ENCODE data around the gene LY6G5C. TPM values are rescaled to one million over a fixed set of nuclear protein-coding genes. Genes with fewer than 3 reads are reported as not detected.

The LY6G5C gene
- total and polyA plus RNA-seq, 2 donors (not counting 1 experiment from before 2014, with no cell fraction given) = 0.76 to 3.4 TPM

DNA sequence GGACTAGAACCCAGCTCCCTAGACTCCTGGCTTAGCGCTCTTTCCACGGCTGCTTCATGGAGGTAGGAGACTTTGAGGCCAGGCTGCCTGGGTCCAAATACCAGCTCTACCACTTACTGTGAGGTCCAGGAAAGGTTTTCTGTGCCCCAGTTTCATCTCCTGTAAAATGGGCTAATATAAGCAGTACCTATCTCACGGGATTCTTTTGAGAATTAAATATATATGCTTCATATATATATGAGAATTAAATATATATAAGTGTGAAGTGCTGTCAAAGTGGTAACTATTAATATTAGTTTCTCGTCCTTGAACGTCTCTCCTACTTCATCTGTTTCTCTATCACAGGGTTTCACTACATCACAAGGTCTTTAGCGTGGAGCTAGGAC lies 10.2 kb upstream of the LY6G5C start:
- Histone ChIP-seq H3K27me3 (replicated peaks in 1 of 4; ENCODE audit: control extremely low read depth in 1 of 4, control insufficient read depth in 3 of 4, insufficient read depth in 4 of 4, low read length in 3 of 4) (no peaks in the 10 kb centered on the region), H3K4me2 (replicated peaks; ENCODE audit: low read depth, low read length, poor library complexity, severe bottlenecking) (no peak overlapping the region), H3K4me3 (ENCODE audit: control extremely low read depth in 1 of 5, extremely low read depth in 1 of 5, insufficient read depth in 1 of 5, low read depth in 2 of 5, low read length in 4 of 5) (no peak overlapping the region), H3K9me3 (ENCODE audit: control extremely low read depth in 1 of 3, control insufficient read depth in 2 of 3, insufficient read depth in 1 of 3, low read length in 2 of 3) (no peaks in the 10 kb centered on the region), H3K9ac (ENCODE audit: low read length) (no peak overlapping the region), H4K20me1 (ENCODE audit: control insufficient read depth, insufficient read depth, low read length, poor library complexity, severe bottlenecking) (no peaks in the 10 kb centered on the region), H3K36me3 (replicated peaks in 1 of 2; ENCODE audit: control extremely low read depth in 1 of 2, control insufficient read depth in 1 of 2, extremely low read depth in 1 of 2, insufficient read depth in 2 of 2, low read length in 1 of 2) (peaks cover 0 to 84% of the 10 kb centered on the region in 2 experiments), H3K27ac (ENCODE audit: low read length in 2 of 2) (no peak overlapping the region), H3K79me2 (ENCODE audit: control insufficient read depth, insufficient read depth, low read length) (no peaks in the 10 kb centered on the region), H2AFZ (ENCODE audit: insufficient read depth, low read depth, low read length, poor library complexity, severe bottlenecking) (no peak overlapping the region), H3K4me1 (ENCODE audit: control insufficient read depth in 2 of 2, insufficient read depth in 2 of 2, low read length in 2 of 2) (peaks cover 10 to 18% of the 10 kb centered on the region in 2 donors)
- CTCF ChIA-PET = interaction anchor here (0.9 to 1.6 kb wide), 3 partner anchors 79 to 140 kb away, joined by 3 to 4 read pairs (median 3); no protein-coding TSS in a partner anchor
- POLR2A ChIA-PET = no interaction called here
- intact Hi-C loops (cut with micrococcal nuclease) = no loop called here
- ATAC-seq (ENCODE audit: low read depth) (no peak), DNase-seq (no peak)
- no peak for TF ChIP-seq EZH2 (IDR thresholded peaks at IDR 0.05; ENCODE audit: borderline replicate concordance, insufficient read depth, low read depth, low read length, poor library complexity, severe bottlenecking)
- 100% methylated on average over 2 of the region's 6 CpGs for WGBS (ENCODE audit: insufficient coverage)
- Mint-ChIP-seq H3K9me3 (ENCODE audit: insufficient read depth) (no peaks in the 10 kb centered on the region), H3K4me1 (peaks cover 17% of the 10 kb centered on the region), H3K27me3 (no peaks in the 10 kb centered on the region), H3K27ac (no peak overlapping the region), H3K4me3 (no peak overlapping the region)

DNA sequence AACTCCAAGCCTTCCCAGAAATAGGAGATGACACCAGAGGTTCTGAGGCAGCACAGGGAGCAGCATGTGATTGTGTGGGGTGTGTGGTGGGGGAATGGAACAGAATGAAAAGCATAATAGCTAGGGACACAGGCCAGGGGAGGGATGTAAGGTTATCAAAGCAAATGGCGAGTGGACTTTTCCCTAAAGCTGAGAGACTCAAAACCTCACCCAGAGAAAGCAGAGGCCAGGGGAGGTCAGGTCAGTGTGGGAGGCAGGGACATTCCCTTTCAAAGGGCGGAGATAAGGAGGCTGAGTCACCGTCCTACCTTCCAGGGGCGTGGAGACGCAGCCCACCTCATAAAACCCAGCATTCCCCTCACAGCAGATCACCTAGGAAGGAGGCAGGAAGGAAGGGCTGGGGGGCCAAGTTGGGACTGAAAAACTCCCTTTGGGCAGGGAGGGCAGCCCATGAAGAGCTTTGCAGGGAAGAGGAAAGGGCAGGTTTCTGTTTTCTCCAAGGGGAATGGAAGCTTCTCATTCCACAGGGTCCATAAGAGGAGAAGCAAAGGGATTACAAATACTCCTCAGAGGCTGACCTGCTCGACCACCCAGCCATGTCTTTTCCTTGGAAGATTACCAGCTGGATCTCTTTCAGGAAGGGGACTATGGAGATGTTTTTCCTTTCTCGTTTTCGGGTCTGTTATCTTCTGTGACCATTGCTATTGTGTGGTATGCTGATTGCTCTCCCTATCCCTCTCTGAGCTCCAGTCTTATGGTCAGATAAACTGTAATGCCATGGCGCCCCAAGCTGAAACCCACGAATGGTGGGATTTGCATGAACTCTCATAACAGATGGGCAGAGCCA lies 9.6 kb upstream of the LY6G5C start:
- 89% methylated on average over 4 of the region's 10 CpGs for WGBS (ENCODE audit: insufficient coverage)
- intact Hi-C loops (cut with micrococcal nuclease) = no loop called here
- H3K36me3 ChIP-seq (replicated peaks in 1 of 2; ENCODE audit: control extremely low read depth in 1 of 2, control insufficient read depth in 1 of 2, extremely low read depth in 1 of 2, insufficient read depth in 2 of 2, low read length in 1 of 2) = peaks cover 0 to 86% of the 10 kb centered on the region in 2 experiments
- DNase-seq (no peak), ATAC-seq (ENCODE audit: low read depth) (no peak)
- H3K79me2 ChIP-seq (ENCODE audit: control insufficient read depth, insufficient read depth, low read length) = no peaks in the 10 kb centered on the region
- H3K27me3 ChIP-seq (replicated peaks in 1 of 4; ENCODE audit: control extremely low read depth in 1 of 4, control insufficient read depth in 3 of 4, insufficient read depth in 4 of 4, low read length in 3 of 4) = no peaks in the 10 kb centered on the region
- no peaks in the 10 kb centered on the region for H3K9me3 Mint-ChIP-seq (ENCODE audit: insufficient read depth)
- H3K9ac ChIP-seq (ENCODE audit: low read length) = no peak overlapping the region
- no peak overlapping the region for H3K27ac Mint-ChIP-seq
- H3K4me3 ChIP-seq (ENCODE audit: control extremely low read depth in 1 of 5, extremely low read depth in 1 of 5, insufficient read depth in 1 of 5, low read depth in 2 of 5, low read length in 4 of 5) = no peak overlapping the region
- no peaks in the 10 kb centered on the region for H3K27me3 Mint-ChIP-seq
- H3K4me2 ChIP-seq (replicated peaks; ENCODE audit: low read depth, low read length, poor library complexity, severe bottlenecking) = no peak overlapping the region
- no peaks in the 10 kb centered on the region for H3K9me3 ChIP-seq (ENCODE audit: control extremely low read depth in 1 of 3, control insufficient read depth in 2 of 3, insufficient read depth in 1 of 3, low read length in 2 of 3)
- H3K27ac ChIP-seq (ENCODE audit: low read length in 2 of 2) = peak overlapping the region in 1 of 2 donors; percentile 32
- no peak overlapping the region for H3K4me3 Mint-ChIP-seq
- CTCF ChIA-PET = interaction anchor here (0.9 to 1.6 kb wide), 3 partner anchors 79 to 140 kb away, joined by 3 to 4 read pairs (median 3); no protein-coding TSS in a partner anchor
- TF ChIP-seq, protein P1, sequence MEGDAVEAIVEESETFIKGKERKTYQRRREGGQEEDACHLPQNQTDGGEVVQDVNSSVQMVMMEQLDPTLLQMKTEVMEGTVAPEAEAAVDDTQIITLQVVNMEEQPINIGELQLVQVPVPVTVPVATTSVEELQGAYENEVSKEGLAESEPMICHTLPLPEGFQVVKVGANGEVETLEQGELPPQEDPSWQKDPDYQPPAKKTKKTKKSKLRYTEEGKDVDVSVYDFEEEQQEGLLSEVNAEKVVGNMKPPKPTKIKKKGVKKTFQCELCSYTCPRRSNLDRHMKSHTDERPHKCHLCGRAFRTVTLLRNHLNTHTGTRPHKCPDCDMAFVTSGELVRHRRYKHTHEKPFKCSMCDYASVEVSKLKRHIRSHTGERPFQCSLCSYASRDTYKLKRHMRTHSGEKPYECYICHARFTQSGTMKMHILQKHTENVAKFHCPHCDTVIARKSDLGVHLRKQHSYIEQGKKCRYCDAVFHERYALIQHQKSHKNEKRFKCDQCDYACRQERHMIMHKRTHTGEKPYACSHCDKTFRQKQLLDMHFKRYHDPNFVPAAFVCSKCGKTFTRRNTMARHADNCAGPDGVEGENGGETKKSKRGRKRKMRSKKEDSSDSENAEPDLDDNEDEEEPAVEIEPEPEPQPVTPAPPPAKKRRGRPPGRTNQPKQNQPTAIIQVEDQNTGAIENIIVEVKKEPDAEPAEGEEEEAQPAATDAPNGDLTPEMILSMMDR (IDR thresholded peaks at IDR 0.05) = no peak
- TF ChIP-seq EZH2 (IDR thresholded peaks at IDR 0.05; ENCODE audit: borderline replicate concordance, insufficient read depth, low read depth, low read length, poor library complexity, severe bottlenecking) = no peak
- no peak overlapping the region for H2AFZ ChIP-seq (ENCODE audit: insufficient read depth, low read depth, low read length, poor library complexity, severe bottlenecking)
- peaks cover 17% of the 10 kb centered on the region for H3K4me1 Mint-ChIP-seq
- no peaks in the 10 kb centered on the region for H4K20me1 ChIP-seq (ENCODE audit: control insufficient read depth, insufficient read depth, low read length, poor library complexity, severe bottlenecking)
- POLR2A ChIA-PET = interaction anchor here (0.6 kb wide), 1 partner anchor 8 kb away, joined by 4 read pairs; no protein-coding TSS in a partner anchor
- H3K4me1 ChIP-seq (ENCODE audit: control insufficient read depth in 2 of 2, insufficient read depth in 2 of 2, low read length in 2 of 2) = peaks cover 10 to 18% of the 10 kb centered on the region in 2 donors

Data from B cell (primary cell).